Cardiac fibroblast (primary cell): ENCODE data around the gene ANKRD33B.
"Not testable (repeated sequence)": the region's sequence is repeated elsewhere in the genome, so short reads cannot be mapped to it uniquely, and the experiment has no call there.

Experiments used
- DNase-seq, 2 donors: peaks; one replicate each; pipeline versions ENCODE4 v3.0.0 to v3.0.0-alpha.2; 2010; ENCODE audit warnings: low read depth in 2 of 2
- H3K4me3 ChIP-seq, 2 donors: replicated peaks in 1 of 2; 1 replicate in 1 of 2; 2 replicates in 1 of 2; pipeline ENCODE4 v1.5.1; 2011; ENCODE audit warnings: low read depth in 2 of 2, low read length in 2 of 2, mild to moderate bottlenecking in 2 of 2, moderate library complexity in 1 of 2
- TF ChIP-seq, protein P1 (sequence below): IDR thresholded peaks from one replicate; pipeline ENCODE4 v1.5.1; 2011; ENCODE audit warnings: low read depth, mild to moderate bottlenecking, low read length, inconsistent platforms

Gene ANKRD33B

DNA sequence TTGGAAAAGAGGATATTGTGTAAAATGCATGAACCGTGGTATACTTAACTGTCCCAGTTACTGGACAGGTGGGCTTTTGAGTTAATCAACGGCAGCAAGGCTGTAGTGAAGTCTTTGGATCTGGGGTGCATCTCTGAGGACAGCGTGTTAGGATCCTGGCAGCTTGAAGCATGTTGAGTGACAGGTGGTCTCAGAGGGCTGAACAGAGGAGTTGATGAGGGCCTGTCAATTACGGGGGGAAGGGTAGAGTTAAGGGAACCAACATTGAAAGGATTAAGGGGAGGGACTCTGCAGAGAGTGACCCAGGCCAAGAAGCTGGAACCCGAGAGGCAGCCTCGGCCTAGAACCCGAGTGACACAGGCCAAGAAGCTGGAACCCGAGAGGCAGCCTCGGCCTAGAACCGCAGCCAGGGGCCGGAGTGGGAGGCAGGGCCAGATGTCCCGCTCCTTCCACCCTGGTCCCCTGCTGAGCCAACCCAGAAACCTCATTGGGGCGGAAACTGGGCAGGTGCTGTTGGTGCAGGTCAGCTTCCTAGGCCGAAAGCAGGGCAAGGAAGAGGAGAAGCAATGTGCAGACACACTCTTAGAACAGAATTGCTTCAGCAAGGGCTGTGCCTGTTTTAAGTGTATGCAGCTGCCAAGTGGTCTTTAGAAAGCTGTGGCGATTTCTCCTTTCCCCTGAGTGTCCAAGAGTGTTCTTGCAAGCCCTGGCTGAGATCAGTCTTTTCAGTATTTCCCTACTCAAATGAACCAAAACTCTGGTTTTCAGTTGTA lies 62.0 kb downstream of the ANKRD33B start:
- TF ChIP-seq, protein P1, sequence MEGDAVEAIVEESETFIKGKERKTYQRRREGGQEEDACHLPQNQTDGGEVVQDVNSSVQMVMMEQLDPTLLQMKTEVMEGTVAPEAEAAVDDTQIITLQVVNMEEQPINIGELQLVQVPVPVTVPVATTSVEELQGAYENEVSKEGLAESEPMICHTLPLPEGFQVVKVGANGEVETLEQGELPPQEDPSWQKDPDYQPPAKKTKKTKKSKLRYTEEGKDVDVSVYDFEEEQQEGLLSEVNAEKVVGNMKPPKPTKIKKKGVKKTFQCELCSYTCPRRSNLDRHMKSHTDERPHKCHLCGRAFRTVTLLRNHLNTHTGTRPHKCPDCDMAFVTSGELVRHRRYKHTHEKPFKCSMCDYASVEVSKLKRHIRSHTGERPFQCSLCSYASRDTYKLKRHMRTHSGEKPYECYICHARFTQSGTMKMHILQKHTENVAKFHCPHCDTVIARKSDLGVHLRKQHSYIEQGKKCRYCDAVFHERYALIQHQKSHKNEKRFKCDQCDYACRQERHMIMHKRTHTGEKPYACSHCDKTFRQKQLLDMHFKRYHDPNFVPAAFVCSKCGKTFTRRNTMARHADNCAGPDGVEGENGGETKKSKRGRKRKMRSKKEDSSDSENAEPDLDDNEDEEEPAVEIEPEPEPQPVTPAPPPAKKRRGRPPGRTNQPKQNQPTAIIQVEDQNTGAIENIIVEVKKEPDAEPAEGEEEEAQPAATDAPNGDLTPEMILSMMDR, result no peak
- no peak for DNase-seq
- no peak overlapping the region for H3K4me3 ChIP-seq

DNA sequence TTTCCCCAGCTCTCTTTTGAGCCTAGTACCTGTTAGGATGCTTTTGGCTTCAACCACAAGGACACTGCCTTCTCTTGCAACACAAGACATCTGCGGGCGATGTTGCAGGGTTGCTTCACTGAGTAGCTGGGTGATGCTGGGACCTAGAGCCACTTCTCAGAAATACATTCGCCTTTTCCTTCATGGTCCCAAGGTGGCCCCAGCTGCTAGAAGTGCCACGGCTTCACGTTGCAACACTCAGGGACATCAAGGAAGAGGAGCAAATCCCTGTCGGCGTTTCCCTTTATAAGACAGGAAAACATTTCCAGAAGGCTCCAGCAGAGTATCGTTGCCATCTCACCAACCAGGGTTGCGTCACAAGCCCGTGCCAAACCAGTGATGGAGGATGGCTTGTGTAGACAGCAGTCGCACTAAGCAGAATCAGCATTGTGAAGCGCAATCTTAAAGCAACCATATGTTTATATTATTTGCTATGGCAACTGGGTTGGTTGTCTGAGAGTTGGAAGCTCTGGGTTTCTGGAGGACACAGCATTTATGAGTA lies 62.7 kb downstream of the ANKRD33B start:
- peak in 1 of 2 donors; percentile 43 for DNase-seq
- no peak overlapping the region for H3K4me3 ChIP-seq
- TF ChIP-seq, protein P1, result no peak

DNA sequence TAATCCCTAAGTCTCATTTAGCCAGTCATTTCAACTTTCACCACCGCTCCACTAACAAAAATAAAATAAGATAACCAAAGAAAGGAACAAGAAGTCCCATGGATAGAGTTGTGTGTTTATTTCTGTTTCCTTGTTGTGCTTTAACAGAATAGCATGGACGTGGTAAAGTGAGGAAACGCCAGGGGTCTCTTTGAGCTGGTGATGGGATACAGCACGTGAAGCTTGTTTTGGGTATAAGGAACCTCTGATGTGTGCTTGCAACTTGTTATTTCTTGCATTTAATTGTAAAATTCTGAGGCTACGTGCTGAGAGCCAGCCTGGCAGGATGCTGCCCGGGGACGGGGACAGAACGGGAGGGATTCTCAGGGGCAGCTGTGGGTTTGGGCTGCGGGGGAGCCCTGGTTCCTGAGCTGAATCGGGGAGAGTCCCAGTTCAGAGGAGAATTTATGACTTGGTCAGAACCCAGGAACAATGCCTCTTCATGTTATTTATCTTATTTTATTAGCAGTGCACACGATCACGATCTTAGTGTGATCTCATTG lies 63.4 kb downstream of the ANKRD33B start:
- no peak for DNase-seq
- TF ChIP-seq, protein P1, result no peak
- H3K4me3 ChIP-seq, result peak overlapping the region; percentile 28 to 45

DNA sequence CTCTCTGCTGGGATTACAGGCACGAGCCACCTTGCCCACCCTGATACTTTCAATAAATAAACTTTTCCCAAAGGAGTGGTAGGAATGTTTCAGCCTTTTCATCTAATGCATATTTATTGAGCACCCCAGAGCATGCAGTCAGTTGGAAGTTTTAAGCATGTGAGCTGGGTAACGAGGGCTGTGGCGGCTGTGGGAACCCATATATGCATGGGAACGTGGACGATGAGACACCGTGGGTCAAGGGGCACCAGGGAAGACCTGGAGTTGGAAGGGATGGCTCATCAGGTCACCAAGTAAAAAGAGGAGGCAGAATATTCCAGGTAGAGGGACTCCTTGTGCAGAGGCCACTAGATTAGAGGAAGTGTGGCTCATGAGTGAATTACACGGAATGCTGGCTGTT lies 64.7 kb downstream of the ANKRD33B start:
- DNase-seq, result no peak
- H3K4me3 ChIP-seq, result no peak overlapping the region
- TF ChIP-seq, protein P1, result no peak

DNA sequence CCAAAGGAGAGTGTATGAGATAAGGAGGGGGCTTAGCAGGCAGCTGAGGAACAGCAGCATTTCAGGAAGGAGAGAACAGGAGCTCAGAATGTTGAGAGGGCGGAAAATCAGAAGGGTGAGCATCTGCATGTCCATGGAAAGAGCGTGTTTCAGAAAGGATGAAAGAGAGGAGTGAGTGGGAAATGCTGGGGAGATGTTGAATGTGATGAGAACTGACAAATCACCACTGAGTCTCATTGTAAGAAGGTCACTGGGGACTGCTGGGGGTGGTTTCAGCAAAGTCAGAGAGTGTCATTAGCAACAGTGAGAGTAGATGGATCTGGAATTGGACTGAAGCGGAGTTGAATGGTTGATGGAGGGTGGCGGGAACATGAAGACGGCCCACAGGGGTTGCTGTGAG lies 65.8 kb downstream of the ANKRD33B start:
- TF ChIP-seq, protein P1, result no peak
- no peak for DNase-seq
- no peak overlapping the region for H3K4me3 ChIP-seq

DNA sequence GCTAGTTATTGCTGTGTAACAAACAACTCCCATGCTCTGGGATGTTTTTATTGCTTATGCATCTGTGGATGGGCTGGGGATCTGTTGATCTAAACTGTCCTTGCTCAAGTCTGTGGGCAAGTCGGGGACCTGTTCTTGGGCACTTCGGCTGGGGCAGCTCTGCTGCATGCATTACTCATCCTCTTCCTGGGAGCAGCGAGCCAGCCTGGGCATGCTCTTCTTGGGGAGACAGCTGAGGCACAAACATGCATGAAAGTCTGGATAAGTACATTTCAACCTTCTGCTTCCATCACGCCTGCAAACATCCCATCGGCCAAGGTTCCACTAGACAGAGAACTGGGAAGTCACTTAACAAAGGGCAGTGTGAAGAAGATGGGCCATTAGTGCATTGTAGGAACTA lies 66.3 kb downstream of the ANKRD33B start:
- H3K4me3 ChIP-seq, result no peak overlapping the region
- DNase-seq, result no peak
- TF ChIP-seq, protein P1, result no peak

DNA sequence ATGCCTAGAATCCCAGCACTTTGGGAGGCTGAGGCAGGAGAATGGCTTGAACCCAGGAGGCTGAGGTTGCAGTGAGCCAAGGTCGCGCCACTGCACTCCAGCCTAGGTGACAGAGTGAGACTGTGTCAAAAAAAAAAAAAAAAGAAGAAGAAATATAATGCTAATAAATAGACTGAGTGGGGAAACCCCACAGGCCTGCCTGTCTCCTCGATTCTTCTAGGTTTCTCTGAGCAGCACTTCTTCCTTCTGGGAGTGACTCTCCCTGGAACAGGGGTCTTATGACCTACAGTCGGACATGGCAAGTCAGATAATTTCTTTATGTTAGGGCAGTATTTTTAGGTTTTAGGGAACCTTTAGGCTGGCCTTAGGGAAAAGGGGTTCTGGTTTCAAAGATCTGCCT lies 66.9 kb downstream of the ANKRD33B start:
- not testable (repeated sequence) for H3K4me3 ChIP-seq

More for the DNA sequence above, 66.9 kb downstream of the ANKRD33B start:
- not testable (repeated sequence) for DNase-seq
